ENCODE results near the gene SIGLEC1.

DNA sequence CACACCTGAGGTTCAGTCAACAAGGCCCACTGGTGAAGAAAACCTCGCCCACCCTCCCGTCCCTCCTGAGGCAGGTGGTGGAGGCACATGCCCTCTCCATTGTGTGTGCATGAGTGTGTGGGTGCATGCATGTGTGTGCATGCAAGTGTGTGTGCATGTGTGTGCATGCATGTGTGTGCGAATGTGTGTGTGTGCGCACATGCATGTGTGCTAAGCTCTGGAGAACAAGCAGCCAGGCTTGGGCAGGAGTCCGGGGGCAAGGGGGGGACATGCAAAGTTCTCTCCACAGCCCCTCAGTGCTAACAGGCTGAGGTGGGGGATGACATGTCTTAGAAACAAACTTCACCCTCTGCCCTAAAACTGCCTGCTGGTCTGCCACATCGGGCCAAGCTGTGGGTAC lies 17.0 kb upstream of the SIGLEC1 start:
- no peak for TF ChIP-seq POLR2A (IDR thresholded peaks at IDR 0.05; ENCODE audit: low read depth, low read length)
- TF ChIP-seq POLR2AphosphoS5 (IDR thresholded peaks at IDR 0.05; ENCODE audit: low read depth, low read length): no peak
- TF ChIP-seq TAF1 (IDR thresholded peaks at IDR 0.05; ENCODE audit: borderline replicate concordance, low read depth, low read length): no peak
